ENCODE measurements around the gene DGKD.

DNA sequence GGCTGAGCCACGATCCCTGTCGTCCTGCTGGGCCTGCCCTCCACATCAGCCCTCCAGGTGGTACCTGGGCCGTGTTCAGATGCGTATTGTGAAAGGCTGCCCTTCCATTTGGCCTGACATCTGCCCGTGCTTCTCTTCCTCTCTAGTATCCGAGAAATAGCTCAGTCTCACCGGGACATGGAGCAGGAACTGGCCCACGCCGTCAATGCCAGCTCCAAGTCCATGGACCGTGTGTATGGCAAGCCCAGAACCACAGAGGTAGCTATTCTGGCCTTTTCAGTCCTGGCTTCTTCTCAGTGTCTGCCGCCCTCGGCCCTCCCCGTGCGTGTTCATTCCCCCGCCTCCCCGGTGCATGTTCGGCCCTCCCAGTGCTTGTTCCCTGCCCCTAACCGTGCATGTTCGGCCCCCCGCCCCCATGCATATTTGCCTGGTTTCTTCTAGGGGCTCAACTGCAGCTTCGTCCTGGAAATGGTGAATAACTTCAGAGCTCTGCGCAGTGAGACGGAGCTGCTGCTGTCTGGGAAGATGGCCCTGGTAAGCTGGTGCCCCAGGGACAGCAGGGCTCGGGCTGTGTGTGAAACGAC, 108.0 kb downstream of the DGKD start:
- TF ChIP-seq BRD4 (IDR thresholded peaks at IDR 0.05) (no peak), ZC3H4 (CRISPR knock-in tag; IDR thresholded peaks at IDR 0.05; ENCODE audit: borderline replicate concordance) (no peak), ZNF695 (CRISPR knock-in tag; IDR thresholded peaks at IDR 0.05) (no peak), RAD21 (CRISPR knock-in tag; conservative IDR thresholded peaks at IDR 0.05 in 1 of 2, IDR thresholded peaks at IDR 0.05 in 1 of 2) (no peak), CREB1 (IDR thresholded peaks at IDR 0.05) (no peak), CREB1 (CRISPR knock-in tag; IDR thresholded peaks at IDR 0.05) (no peak), PCBP1 (IDR thresholded peaks at IDR 0.05; ENCODE audit: low read depth, low read length, poor library complexity, severe bottlenecking) (no peak), POLR2A (conservative IDR thresholded peaks at IDR 0.05) (no peak), MAFF (IDR thresholded peaks at IDR 0.05; ENCODE audit: low read length) (no peak), IFI16 (CRISPR knock-in tag; IDR thresholded peaks at IDR 0.05) (no peak), SIN3A (IDR thresholded peaks at IDR 0.05; ENCODE audit: borderline replicate concordance in 2 of 2, control insufficient read depth in 1 of 2, low read depth in 2 of 2, low read length in 2 of 2) (no peak), JUND (IDR thresholded peaks at IDR 0.05; ENCODE audit: borderline replicate concordance, low read depth, low read length) (no peak), JUND (tag; IDR thresholded peaks at IDR 0.05; ENCODE audit: borderline replicate concordance, low read depth, low read length) (no peak)
- TF ChIP-seq, protein P1, sequence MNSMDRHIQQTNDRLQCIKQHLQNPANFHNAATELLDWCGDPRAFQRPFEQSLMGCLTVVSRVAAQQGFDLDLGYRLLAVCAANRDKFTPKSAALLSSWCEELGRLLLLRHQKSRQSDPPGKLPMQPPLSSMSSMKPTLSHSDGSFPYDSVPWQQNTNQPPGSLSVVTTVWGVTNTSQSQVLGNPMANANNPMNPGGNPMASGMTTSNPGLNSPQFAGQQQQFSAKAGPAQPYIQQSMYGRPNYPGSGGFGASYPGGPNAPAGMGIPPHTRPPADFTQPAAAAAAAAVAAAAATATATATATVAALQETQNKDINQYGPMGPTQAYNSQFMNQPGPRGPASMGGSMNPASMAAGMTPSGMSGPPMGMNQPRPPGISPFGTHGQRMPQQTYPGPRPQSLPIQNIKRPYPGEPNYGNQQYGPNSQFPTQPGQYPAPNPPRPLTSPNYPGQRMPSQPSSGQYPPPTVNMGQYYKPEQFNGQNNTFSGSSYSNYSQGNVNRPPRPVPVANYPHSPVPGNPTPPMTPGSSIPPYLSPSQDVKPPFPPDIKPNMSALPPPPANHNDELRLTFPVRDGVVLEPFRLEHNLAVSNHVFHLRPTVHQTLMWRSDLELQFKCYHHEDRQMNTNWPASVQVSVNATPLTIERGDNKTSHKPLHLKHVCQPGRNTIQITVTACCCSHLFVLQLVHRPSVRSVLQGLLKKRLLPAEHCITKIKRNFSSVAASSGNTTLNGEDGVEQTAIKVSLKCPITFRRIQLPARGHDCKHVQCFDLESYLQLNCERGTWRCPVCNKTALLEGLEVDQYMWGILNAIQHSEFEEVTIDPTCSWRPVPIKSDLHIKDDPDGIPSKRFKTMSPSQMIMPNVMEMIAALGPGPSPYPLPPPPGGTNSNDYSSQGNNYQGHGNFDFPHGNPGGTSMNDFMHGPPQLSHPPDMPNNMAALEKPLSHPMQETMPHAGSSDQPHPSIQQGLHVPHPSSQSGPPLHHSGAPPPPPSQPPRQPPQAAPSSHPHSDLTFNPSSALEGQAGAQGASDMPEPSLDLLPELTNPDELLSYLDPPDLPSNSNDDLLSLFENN (IDR thresholded peaks at IDR 0.05; ENCODE audit: low read depth in 2 of 2, low read length in 2 of 2), result no peak
- TF ChIP-seq, protein P2, sequence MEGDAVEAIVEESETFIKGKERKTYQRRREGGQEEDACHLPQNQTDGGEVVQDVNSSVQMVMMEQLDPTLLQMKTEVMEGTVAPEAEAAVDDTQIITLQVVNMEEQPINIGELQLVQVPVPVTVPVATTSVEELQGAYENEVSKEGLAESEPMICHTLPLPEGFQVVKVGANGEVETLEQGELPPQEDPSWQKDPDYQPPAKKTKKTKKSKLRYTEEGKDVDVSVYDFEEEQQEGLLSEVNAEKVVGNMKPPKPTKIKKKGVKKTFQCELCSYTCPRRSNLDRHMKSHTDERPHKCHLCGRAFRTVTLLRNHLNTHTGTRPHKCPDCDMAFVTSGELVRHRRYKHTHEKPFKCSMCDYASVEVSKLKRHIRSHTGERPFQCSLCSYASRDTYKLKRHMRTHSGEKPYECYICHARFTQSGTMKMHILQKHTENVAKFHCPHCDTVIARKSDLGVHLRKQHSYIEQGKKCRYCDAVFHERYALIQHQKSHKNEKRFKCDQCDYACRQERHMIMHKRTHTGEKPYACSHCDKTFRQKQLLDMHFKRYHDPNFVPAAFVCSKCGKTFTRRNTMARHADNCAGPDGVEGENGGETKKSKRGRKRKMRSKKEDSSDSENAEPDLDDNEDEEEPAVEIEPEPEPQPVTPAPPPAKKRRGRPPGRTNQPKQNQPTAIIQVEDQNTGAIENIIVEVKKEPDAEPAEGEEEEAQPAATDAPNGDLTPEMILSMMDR (IDR thresholded peaks at IDR 0.05 in 2 of 3, conservative IDR thresholded peaks at IDR 0.05 in 1 of 3; ENCODE audit: insufficient read depth in 2 of 3, low read depth in 1 of 3, low read length in 3 of 3), result no peak
- TF ChIP-seq, protein P3, sequence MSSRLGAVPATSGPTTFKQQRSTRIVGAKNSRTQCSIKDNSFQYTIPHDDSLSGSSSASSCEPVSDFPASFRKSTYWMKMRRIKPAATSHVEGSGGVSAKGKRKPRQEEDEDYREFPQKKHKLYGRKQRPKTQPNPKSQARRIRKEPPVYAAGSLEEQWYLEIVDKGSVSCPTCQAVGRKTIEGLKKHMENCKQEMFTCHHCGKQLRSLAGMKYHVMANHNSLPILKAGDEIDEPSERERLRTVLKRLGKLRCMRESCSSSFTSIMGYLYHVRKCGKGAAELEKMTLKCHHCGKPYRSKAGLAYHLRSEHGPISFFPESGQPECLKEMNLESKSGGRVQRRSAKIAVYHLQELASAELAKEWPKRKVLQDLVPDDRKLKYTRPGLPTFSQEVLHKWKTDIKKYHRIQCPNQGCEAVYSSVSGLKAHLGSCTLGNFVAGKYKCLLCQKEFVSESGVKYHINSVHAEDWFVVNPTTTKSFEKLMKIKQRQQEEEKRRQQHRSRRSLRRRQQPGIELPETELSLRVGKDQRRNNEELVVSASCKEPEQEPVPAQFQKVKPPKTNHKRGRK (tag; IDR thresholded peaks at IDR 0.05), result no peak
